PFSK-1 (cell line): Measurements from ENCODE around the gene DNAH2.

Experiments
- FOXP2 ChIP-seq: optimal IDR thresholded peaks from 2 replicates; pipeline ENCODE3; 2011; ENCODE audit warnings: borderline replicate concordance, control low read depth, inconsistent platforms; ENCODE audit not compliant: insufficient read depth; ENCODE audit errors: extremely low read length, extremely low read depth
- POLR2AphosphoS5 ChIP-seq: IDR thresholded peaks from 2 replicates; pipeline ENCODE4 v1.6.1; 2012; ENCODE audit warnings: low read depth, mild to moderate bottlenecking, control low read depth, low read length, moderate library complexity
- REST ChIP-seq, 2 experiments: IDR thresholded peaks; 2 replicates each; pipeline versions ENCODE4 v1.6.1 to v1.8.0; 2011 to 2012; ENCODE audit warnings: low read depth in 2 of 2, low read length in 2 of 2, control low read depth in 1 of 2, inconsistent platforms in 1 of 2, mild to moderate bottlenecking in 1 of 2, moderate library complexity in 1 of 2; ENCODE audit not compliant: insufficient read depth in 1 of 2
- SIN3A ChIP-seq: IDR thresholded peaks from 2 replicates; pipeline ENCODE4 v1.6.1; 2012; ENCODE audit warnings: mild to moderate bottlenecking, low read length, moderate library complexity, borderline replicate concordance; ENCODE audit not compliant: insufficient read depth
- TAF1 ChIP-seq: IDR thresholded peaks from 2 replicates; pipeline ENCODE4 v1.6.1; 2012; ENCODE audit warnings: low read length, control low read depth, borderline replicate concordance; ENCODE audit not compliant: insufficient read depth

The DNAH2 gene

GRCh38 chr17:7818746-7819645 lies 101.5 kb downstream of the DNAH2 start:
- TF ChIP-seq TAF1, result no peak
- no peak for TF ChIP-seq SIN3A
- TF ChIP-seq POLR2AphosphoS5, result no peak
- no peak for TF ChIP-seq REST (IDR thresholded peaks at IDR 0.05; ENCODE audit: insufficient read depth in 1 of 2, low read depth in 2 of 2, low read length in 2 of 2)
- no peak for TF ChIP-seq FOXP2

- no peak for TF ChIP-seq SIN3A
- TF ChIP-seq TAF1, result no peak
- TF ChIP-seq POLR2AphosphoS5, result no peak
- no peak for TF ChIP-seq REST (IDR thresholded peaks at IDR 0.05; ENCODE audit: insufficient read depth in 1 of 2, low read depth in 2 of 2, low read length in 2 of 2)
- no peak for TF ChIP-seq FOXP2
Observed at GRCh38 chr17:7820231-7820630, 102.7 kb downstream of the DNAH2 start.

GRCh38 chr17:7822126-7822525 lies 104.6 kb downstream of the DNAH2 start:
- TF ChIP-seq TAF1 (no peak), FOXP2 (no peak), POLR2AphosphoS5 (no peak), REST (IDR thresholded peaks at IDR 0.05; ENCODE audit: insufficient read depth in 1 of 2, low read depth in 2 of 2, low read length in 2 of 2) (no peak), SIN3A (no peak)

- no peak for TF ChIP-seq TAF1
- no peak for TF ChIP-seq SIN3A
- TF ChIP-seq POLR2AphosphoS5, result no peak
- TF ChIP-seq REST (IDR thresholded peaks at IDR 0.05; ENCODE audit: insufficient read depth in 1 of 2, low read depth in 2 of 2, low read length in 2 of 2), result no peak
- TF ChIP-seq FOXP2, result no peak
Observed at GRCh38 chr17:7823581-7824001, 106.0 kb downstream of the DNAH2 start.
